K562 (cell line): ENCODE data around the gene TULP1. TPM values are rescaled to one million over a fixed set of nuclear protein-coding genes. Genes with fewer than 3 reads are reported as not detected.

Source experiments
- BACH1 ChIP-seq: fragments of 200-800 bp; sonication (Bioruptor generic); IDR thresholded peaks from 2 replicates; pipeline ENCODE4 v1.6.1; 2016; ENCODE audit warnings: missing genetic modification characterization, missing compliant biosample characterization
- BHLHE40 ChIP-seq: IDR thresholded peaks from 2 replicates; pipeline ENCODE4 v1.6.1; 2011; ENCODE audit warnings: low read length, improper control_type of control experiment
- CXXC5 ChIP-seq: fragments of 250-450 bp; sonication (Bioruptor Pico); IDR thresholded peaks from 2 replicates; pipeline ENCODE4 v1.8.0; 2022; ENCODE audit warnings: inconsistent platforms, mild to moderate bottlenecking, moderate library complexity
- E2F8 ChIP-seq: fragments of 450-650 bp; IDR thresholded peaks from 2 replicates; pipeline ENCODE4 v1.7.1; 2018; ENCODE audit warnings: mild to moderate bottlenecking, low read depth; ENCODE audit not compliant: partially characterized antibody
- ETS2 ChIP-seq: IDR thresholded peaks from 2 replicates; pipeline ENCODE4 v1.6.1; 2016; ENCODE audit warnings: borderline replicate concordance, missing genetic modification characterization, mild to moderate bottlenecking, moderate library complexity, missing compliant biosample characterization; ENCODE audit not compliant: poor library complexity, severe bottlenecking
- POLR2G ChIP-seq: fragments of 200-400 bp; formaldehyde crosslinking; IDR thresholded peaks from 2 replicates; pipeline ENCODE4 v1.6.1; 2017; ENCODE audit warnings: low read depth, mild to moderate bottlenecking, antibody characterized with exemption, low read length, moderate library complexity
- RFX1 ChIP-seq: fragments of 450-650 bp; IDR thresholded peaks from 2 replicates; pipeline ENCODE4 v1.6.1; 2016; ENCODE audit warnings: mild to moderate bottlenecking, moderate library complexity
- RNF219 ChIP-seq: fragments of 250-450 bp; sonication (Bioruptor Pico); IDR thresholded peaks from 2 replicates; pipeline ENCODE4 v1.5.0; 2022; ENCODE audit warnings: mild to moderate bottlenecking
- ZNF561 ChIP-seq: fragments of 450-650 bp; formaldehyde crosslinking; conservative IDR thresholded peaks from 2 replicates; pipeline ENCODE4 v1.4.0; 2020; ENCODE audit warnings: mild to moderate bottlenecking, moderate library complexity
- ZNF75A ChIP-seq: fragments of 450-650 bp; formaldehyde crosslinking; IDR thresholded peaks from 2 replicates; pipeline ENCODE4 v1.4.0; 2020; ENCODE audit warnings: mild to moderate bottlenecking
- polyA plus RNA-seq, 8 experiments: library from polyadenylated mRNA; depleted of rRNA in 4 of 8; stranded (reverse) in 5 of 8; unstranded in 3 of 8; fragments of >200 nt; fragmentation: Nextera tagmentation in 2 of 8; fragmentation: Illumina TruSeq in 1 of 8; extraction: Ambion mirVana in 2 of 8; extraction: Trizol in 1 of 8; gene quantifications; 2 replicates each; pipeline versions ENCODE4 v1.2.1 to v1.2.3, GENCODE V29; 2011 to 2014; ENCODE audit warnings: inconsistent platforms in 1 of 8, missing spikeins in 1 of 8
- total RNA-seq, 7 experiments: library from RNA; depleted of rRNA in 6 of 7; stranded (reverse); fragments of >200 nt in 6 of 7; fragmentation: Illumina TruSeq in 2 of 7; extraction: Trizol in 2 of 7; gene quantifications; 2 replicates each; pipeline versions ENCODE4 v1.2.1 to v1.2.3, GENCODE V29; 2011 to 2021; ENCODE audit warnings: low replicate concordance in 1 of 7
- TF ChIP-seq, protein P1 (sequence below): sonication (generic); formaldehyde crosslinking; IDR thresholded peaks from 2 replicates; pipeline ENCODE4 v1.8.1; 2023; ENCODE audit warnings: missing genetic modification reagents, mild to moderate bottlenecking, borderline replicate concordance
- TF ChIP-seq, protein P2 (sequence below): sonication (generic); formaldehyde crosslinking; IDR thresholded peaks from 2 replicates; pipeline ENCODE4 v1.8.0; 2022; ENCODE audit warnings: mild to moderate bottlenecking, missing genetic modification reagents
- TF ChIP-seq, protein P3 (sequence below): fragments of 450-650 bp; formaldehyde crosslinking; IDR thresholded peaks from 2 replicates; pipeline ENCODE4 v1.4.0; 2022; ENCODE audit warnings: mild to moderate bottlenecking, moderate library complexity

The TULP1 gene
- total and polyA plus RNA-seq, 9 of the 15 experiments (the other 6 are each of a cell fraction or from before 2014, with no cell fraction given): 0.06 to 0.17 (median 0.09) TPM; not detected in 6

DNA sequence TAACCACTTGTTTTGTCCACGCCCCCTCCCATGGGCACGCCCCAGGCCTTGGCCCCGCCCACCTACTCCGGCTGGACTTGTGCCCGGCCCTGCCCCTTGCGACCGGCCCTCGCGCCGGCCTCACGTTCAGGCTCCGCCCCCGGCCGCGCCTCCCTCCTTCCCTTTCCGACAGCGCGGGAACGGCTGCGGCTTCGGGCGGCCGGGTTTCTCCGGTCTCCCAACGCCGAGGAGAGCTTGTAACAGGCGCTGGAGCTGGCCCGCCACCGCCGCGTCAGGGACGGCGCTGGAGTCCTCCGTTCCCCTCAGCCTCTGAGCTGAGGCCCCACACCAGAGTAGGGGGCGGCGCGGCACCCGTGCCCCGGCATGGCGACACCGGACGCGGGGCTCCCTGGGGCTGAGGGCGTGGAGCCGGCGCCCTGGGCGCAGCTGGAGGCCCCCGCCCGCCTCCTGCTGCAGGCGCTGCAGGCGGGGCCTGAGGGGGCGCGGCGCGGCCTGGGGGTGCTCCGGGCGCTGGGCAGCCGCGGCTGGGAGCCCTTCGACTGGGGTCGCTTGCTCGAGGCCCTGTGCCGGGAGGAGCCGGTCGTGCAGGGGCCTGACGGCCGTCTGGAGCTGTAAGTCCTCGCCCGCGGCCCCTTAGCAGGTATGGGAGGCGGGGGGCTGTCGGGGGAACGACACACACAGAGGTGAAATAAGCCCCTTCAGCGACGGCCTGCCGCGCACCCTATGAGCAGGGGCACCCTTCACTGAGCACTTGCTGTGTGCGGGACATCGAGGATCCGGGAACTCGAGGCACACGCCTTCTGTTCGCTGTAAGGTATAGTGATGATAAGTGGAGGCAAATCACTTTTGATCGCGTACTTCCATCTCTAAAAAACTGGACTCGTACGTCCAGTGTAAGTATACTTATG lies 60.3 kb downstream of the TULP1 start, which contains the start of gene FANCE (continued):
- TF ChIP-seq, protein P1, sequence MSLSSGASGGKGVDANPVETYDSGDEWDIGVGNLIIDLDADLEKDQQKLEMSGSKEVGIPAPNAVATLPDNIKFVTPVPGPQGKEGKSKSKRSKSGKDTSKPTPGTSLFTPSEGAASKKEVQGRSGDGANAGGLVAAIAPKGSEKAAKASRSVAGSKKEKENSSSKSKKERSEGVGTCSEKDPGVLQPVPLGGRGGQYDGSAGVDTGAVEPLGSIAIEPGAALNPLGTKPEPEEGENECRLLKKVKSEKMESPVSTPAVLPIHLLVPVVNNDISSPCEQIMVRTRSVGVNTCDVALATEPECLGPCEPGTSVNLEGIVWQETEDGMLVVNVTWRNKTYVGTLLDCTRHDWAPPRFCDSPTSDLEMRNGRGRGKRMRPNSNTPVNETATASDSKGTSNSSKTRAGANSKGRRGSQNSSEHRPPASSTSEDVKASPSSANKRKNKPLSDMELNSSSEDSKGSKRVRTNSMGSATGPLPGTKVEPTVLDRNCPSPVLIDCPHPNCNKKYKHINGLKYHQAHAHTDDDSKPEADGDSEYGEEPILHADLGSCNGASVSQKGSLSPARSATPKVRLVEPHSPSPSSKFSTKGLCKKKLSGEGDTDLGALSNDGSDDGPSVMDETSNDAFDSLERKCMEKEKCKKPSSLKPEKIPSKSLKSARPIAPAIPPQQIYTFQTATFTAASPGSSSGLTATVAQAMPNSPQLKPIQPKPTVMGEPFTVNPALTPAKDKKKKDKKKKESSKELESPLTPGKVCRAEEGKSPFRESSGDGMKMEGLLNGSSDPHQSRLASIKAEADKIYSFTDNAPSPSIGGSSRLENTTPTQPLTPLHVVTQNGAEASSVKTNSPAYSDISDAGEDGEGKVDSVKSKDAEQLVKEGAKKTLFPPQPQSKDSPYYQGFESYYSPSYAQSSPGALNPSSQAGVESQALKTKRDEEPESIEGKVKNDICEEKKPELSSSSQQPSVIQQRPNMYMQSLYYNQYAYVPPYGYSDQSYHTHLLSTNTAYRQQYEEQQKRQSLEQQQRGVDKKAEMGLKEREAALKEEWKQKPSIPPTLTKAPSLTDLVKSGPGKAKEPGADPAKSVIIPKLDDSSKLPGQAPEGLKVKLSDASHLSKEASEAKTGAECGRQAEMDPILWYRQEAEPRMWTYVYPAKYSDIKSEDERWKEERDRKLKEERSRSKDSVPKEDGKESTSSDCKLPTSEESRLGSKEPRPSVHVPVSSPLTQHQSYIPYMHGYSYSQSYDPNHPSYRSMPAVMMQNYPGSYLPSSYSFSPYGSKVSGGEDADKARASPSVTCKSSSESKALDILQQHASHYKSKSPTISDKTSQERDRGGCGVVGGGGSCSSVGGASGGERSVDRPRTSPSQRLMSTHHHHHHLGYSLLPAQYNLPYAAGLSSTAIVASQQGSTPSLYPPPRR (CRISPR knock-in tag): 0 out of 2 replicates have a peak, but pooled peaks have one; percentile 29
- TF ChIP-seq POLR2G (peak; percentile 93), RFX1 (no peak), E2F8 (peak; percentile 98), ZNF561 (no peak), CXXC5 (CRISPR knock-in tag) (peak; percentile 94), RNF219 (CRISPR knock-in tag) (no peak), BHLHE40 (peak; percentile 88), ETS2 (tag) (peak; percentile 45), BACH1 (tag) (no peak), ZNF75A (no peak)
- TF ChIP-seq, protein P2, sequence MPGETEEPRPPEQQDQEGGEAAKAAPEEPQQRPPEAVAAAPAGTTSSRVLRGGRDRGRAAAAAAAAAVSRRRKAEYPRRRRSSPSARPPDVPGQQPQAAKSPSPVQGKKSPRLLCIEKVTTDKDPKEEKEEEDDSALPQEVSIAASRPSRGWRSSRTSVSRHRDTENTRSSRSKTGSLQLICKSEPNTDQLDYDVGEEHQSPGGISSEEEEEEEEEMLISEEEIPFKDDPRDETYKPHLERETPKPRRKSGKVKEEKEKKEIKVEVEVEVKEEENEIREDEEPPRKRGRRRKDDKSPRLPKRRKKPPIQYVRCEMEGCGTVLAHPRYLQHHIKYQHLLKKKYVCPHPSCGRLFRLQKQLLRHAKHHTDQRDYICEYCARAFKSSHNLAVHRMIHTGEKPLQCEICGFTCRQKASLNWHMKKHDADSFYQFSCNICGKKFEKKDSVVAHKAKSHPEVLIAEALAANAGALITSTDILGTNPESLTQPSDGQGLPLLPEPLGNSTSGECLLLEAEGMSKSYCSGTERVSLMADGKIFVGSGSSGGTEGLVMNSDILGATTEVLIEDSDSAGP: peak; percentile 53; the same call in 1 of the 2 replicates
- TF ChIP-seq, protein P3, sequence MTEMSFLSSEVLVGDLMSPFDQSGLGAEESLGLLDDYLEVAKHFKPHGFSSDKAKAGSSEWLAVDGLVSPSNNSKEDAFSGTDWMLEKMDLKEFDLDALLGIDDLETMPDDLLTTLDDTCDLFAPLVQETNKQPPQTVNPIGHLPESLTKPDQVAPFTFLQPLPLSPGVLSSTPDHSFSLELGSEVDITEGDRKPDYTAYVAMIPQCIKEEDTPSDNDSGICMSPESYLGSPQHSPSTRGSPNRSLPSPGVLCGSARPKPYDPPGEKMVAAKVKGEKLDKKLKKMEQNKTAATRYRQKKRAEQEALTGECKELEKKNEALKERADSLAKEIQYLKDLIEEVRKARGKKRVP (CRISPR knock-in tag): no peak
